ENCODE data around the gene TRIP13. TPM values are rescaled to one million over a fixed set of nuclear protein-coding genes. Genes with fewer than 3 reads are reported as not detected.
A peak's percentile ranks its signal among the peaks of the same experiment; 100 is the strongest.

Gene TRIP13
- total RNA-seq, 1 donor from 2014 or later = 8.4 TPM

GRCh38 chr5:893711-894110, 1.0 kb downstream of the TRIP13 start:
- Mint-ChIP-seq H3K9me3 (ENCODE audit: unreplicated experiment) (no peaks in the 10 kb centered on the region), H3K4me3 (ENCODE audit: unreplicated experiment) (peak overlapping the region; percentile 86), H3K27me3 (ENCODE audit: unreplicated experiment) (peaks cover 9% of the 10 kb centered on the region), H3K4me1 (ENCODE audit: unreplicated experiment) (peaks cover 6% of the 10 kb centered on the region), H3K36me3 (ENCODE audit: low read depth, unreplicated experiment) (peaks cover 8% of the 10 kb centered on the region), H3K27ac (ENCODE audit: unreplicated experiment) (no peak overlapping the region)
- DNase-seq (ENCODE audit: low spot score) = no peak
- no peak for TF ChIP-seq CTCF (IDR thresholded peaks at IDR 0.05; ENCODE audit: unreplicated experiment)

- H3K4me3 Mint-ChIP-seq (ENCODE audit: unreplicated experiment) = no peak overlapping the region
Measured at GRCh38 chr5:900781-901180, 8.1 kb downstream of the TRIP13 start.

GRCh38 chr5:902129-902916, 9.6 kb downstream of the TRIP13 start:
- no peaks in the 10 kb centered on the region for H3K9me3 Mint-ChIP-seq (ENCODE audit: unreplicated experiment)
- H3K4me3 Mint-ChIP-seq (ENCODE audit: unreplicated experiment) = no peak overlapping the region
- TF ChIP-seq CTCF (IDR thresholded peaks at IDR 0.05; ENCODE audit: unreplicated experiment) = no peak
- H3K36me3 Mint-ChIP-seq (ENCODE audit: low read depth, unreplicated experiment) = peaks cover 7% of the 10 kb centered on the region
- H3K4me1 Mint-ChIP-seq (ENCODE audit: unreplicated experiment) = no peaks in the 10 kb centered on the region
- no peak for DNase-seq (ENCODE audit: low spot score)
- no peaks in the 10 kb centered on the region for H3K27me3 Mint-ChIP-seq (ENCODE audit: unreplicated experiment)
- H3K27ac Mint-ChIP-seq (ENCODE audit: unreplicated experiment) = no peak overlapping the region

More at GRCh38 chr5:900781-901180, 8.1 kb downstream of the TRIP13 start:
- no peaks in the 10 kb centered on the region for H3K9me3 Mint-ChIP-seq (ENCODE audit: unreplicated experiment)
- no peak for TF ChIP-seq CTCF (IDR thresholded peaks at IDR 0.05; ENCODE audit: unreplicated experiment)
- H3K4me1 Mint-ChIP-seq (ENCODE audit: unreplicated experiment) = no peaks in the 10 kb centered on the region
- H3K27ac Mint-ChIP-seq (ENCODE audit: unreplicated experiment) = no peak overlapping the region
- no peaks in the 10 kb centered on the region for H3K27me3 Mint-ChIP-seq (ENCODE audit: unreplicated experiment)
- peaks cover 10% of the 10 kb centered on the region for H3K36me3 Mint-ChIP-seq (ENCODE audit: low read depth, unreplicated experiment)
- no peak for DNase-seq (ENCODE audit: low spot score)

GRCh38 chr5:903756-904096, 11.0 kb downstream of the TRIP13 start:
- Mint-ChIP-seq H3K27ac (ENCODE audit: unreplicated experiment) (no peak overlapping the region), H3K27me3 (ENCODE audit: unreplicated experiment) (no peaks in the 10 kb centered on the region), H3K4me3 (ENCODE audit: unreplicated experiment) (no peak overlapping the region), H3K9me3 (ENCODE audit: unreplicated experiment) (no peaks in the 10 kb centered on the region), H3K4me1 (ENCODE audit: unreplicated experiment) (no peaks in the 10 kb centered on the region), H3K36me3 (ENCODE audit: low read depth, unreplicated experiment) (peaks cover 7% of the 10 kb centered on the region)
- TF ChIP-seq CTCF (IDR thresholded peaks at IDR 0.05; ENCODE audit: unreplicated experiment) = no peak
- no peak for DNase-seq (ENCODE audit: low spot score)

- Mint-ChIP-seq H3K4me1 (ENCODE audit: unreplicated experiment) (no peaks in the 10 kb centered on the region), H3K36me3 (ENCODE audit: low read depth, unreplicated experiment) (peaks cover 16% of the 10 kb centered on the region), H3K27ac (ENCODE audit: unreplicated experiment) (no peak overlapping the region), H3K27me3 (ENCODE audit: unreplicated experiment) (peaks cover 3% of the 10 kb centered on the region), H3K9me3 (ENCODE audit: unreplicated experiment) (no peaks in the 10 kb centered on the region), H3K4me3 (ENCODE audit: unreplicated experiment) (no peak overlapping the region)
- TF ChIP-seq CTCF (IDR thresholded peaks at IDR 0.05; ENCODE audit: unreplicated experiment) = no peak
- DNase-seq (ENCODE audit: low spot score) = no peak
Measured at GRCh38 chr5:905139-905642, 12.5 kb downstream of the TRIP13 start.
